K562 (cell line): ENCODE measurements around the gene AAGAB. TPM values are rescaled to one million over a fixed set of nuclear protein-coding genes. Genes with fewer than 3 reads are reported as not detected.

Experiments
- AFF4 ChIP-seq: sonication (generic); formaldehyde crosslinking; IDR thresholded peaks from 2 replicates; pipeline ENCODE4 v1.8.0; 2023; ENCODE audit warnings: mild to moderate bottlenecking, missing genetic modification reagents
- E2F8 ChIP-seq: fragments of 450-650 bp; IDR thresholded peaks from 2 replicates; pipeline ENCODE4 v1.7.1; 2018; ENCODE audit warnings: mild to moderate bottlenecking, low read depth; ENCODE audit not compliant: partially characterized antibody
- EP400 ChIP-seq: fragments of 450-650 bp; IDR thresholded peaks from 2 replicates; pipeline ENCODE4 v1.6.1; 2017; ENCODE audit warnings: antibody characterized with exemption, mild to moderate bottlenecking, moderate library complexity
- ESRRA ChIP-seq: fragments of 450-650 bp; IDR thresholded peaks from 2 replicates; pipeline ENCODE4 v1.6.1; 2014; ENCODE audit warnings: low read depth, mild to moderate bottlenecking, moderate library complexity, borderline replicate concordance
- KHSRP ChIP-seq: fragments of 450-650 bp; IDR thresholded peaks from 2 replicates; pipeline ENCODE4 v1.6.1; 2017
- NFIX ChIP-seq: fragments of 250-450 bp; sonication (Bioruptor Pico); IDR thresholded peaks from 2 replicates; pipeline ENCODE4 v1.4.0; 2020; ENCODE audit warnings: low read depth, mild to moderate bottlenecking, moderate library complexity
- PCBP2 ChIP-seq: fragments of 200-400 bp; formaldehyde crosslinking; IDR thresholded peaks from 2 replicates; pipeline ENCODE4 v1.6.1; 2018; ENCODE audit warnings: low read length, low read depth, mild to moderate bottlenecking, moderate library complexity; ENCODE audit not compliant: poor library complexity, severe bottlenecking
- PML ChIP-seq: IDR thresholded peaks from 2 replicates; pipeline ENCODE4 v1.6.1; 2012; ENCODE audit warnings: low read length, inconsistent platforms
- PRMT5 ChIP-seq: sonication (generic); formaldehyde crosslinking; IDR thresholded peaks from 2 replicates; pipeline ENCODE4 v1.5.0; 2020; ENCODE audit warnings: missing genetic modification reagents
- SAP30 ChIP-seq: fragments of 200-600 bp; sonication (generic); IDR thresholded peaks from 2 replicates; pipeline ENCODE4 v1.6.1; 2012; ENCODE audit warnings: borderline replicate concordance, low read depth, mild to moderate bottlenecking, moderate library complexity, low read length, control low read depth, inconsistent platforms; ENCODE audit not compliant: insufficient read depth, poor library complexity, severe bottlenecking
- TEAD1 ChIP-seq, 2 experiments: fragments of 450-650 bp in 1 of 2; sonication (generic) in 1 of 2; formaldehyde crosslinking; IDR thresholded peaks; 2 replicates each; pipeline versions ENCODE4 v1.4.0 to v1.8.0; 2020 to 2022; ENCODE audit warnings: mild to moderate bottlenecking in 2 of 2, missing genetic modification reagents in 1 of 2
- TGIF2 ChIP-seq: sonication (generic); formaldehyde crosslinking; IDR thresholded peaks from 2 replicates; pipeline ENCODE4 v1.8.1; 2022; ENCODE audit warnings: mild to moderate bottlenecking, missing genetic modification reagents, moderate library complexity
- ZBTB49 ChIP-seq: sonication (generic); formaldehyde crosslinking; IDR thresholded peaks from 2 replicates; pipeline ENCODE4 v1.8.0; 2022; ENCODE audit warnings: missing genetic modification reagents, mild to moderate bottlenecking, borderline replicate concordance
- polyA plus RNA-seq, 8 experiments: library from polyadenylated mRNA; depleted of rRNA in 4 of 8; stranded (reverse) in 5 of 8; unstranded in 3 of 8; fragments of >200 nt; fragmentation: Nextera tagmentation in 2 of 8; fragmentation: Illumina TruSeq in 1 of 8; extraction: Ambion mirVana in 2 of 8; extraction: Trizol in 1 of 8; gene quantifications; 2 replicates each; pipeline versions ENCODE4 v1.2.1 to v1.2.3, GENCODE V29; 2011 to 2014; ENCODE audit warnings: inconsistent platforms in 1 of 8, missing spikeins in 1 of 8
- total RNA-seq, 7 experiments: library from RNA; depleted of rRNA in 6 of 7; stranded (reverse); fragments of >200 nt in 6 of 7; fragmentation: Illumina TruSeq in 2 of 7; extraction: Trizol in 2 of 7; gene quantifications; 2 replicates each; pipeline versions ENCODE4 v1.2.1 to v1.2.3, GENCODE V29; 2011 to 2021; ENCODE audit warnings: low replicate concordance in 1 of 7

AAGAB gene
- total and polyA plus RNA-seq, 9 of the 15 experiments (the other 6 are each of a cell fraction or from before 2014, with no cell fraction given), result 17.8 to 109 (median 58.3) TPM

- TF ChIP-seq PML (peak; percentile 54; the same call in 1 of the 2 replicates), TEAD1 (CRISPR knock-in tag; IDR thresholded peaks at IDR 0.05) (peak; percentile 71 to 76; a peak in 3 of 4 replicates), SAP30 (no peak), EP400 (no peak), PCBP2 (no peak), ZBTB49 (CRISPR knock-in tag) (no peak), TGIF2 (no peak), NFIX (no peak), E2F8 (no peak), ESRRA (peak; percentile 85), PRMT5 (CRISPR knock-in tag) (no peak), KHSRP (no peak), AFF4 (CRISPR knock-in tag) (no peak)
These were observed 75.8 kb downstream of the AAGAB start (continued) for GRCh38 chr15:67178569-67179210.
